WTC11 (cell line): ENCODE results near the gene TJP3. TPM values are rescaled to one million over a fixed set of nuclear protein-coding genes. Genes with fewer than 3 reads are reported as not detected.

Source experiments
- ATAC-seq: fragments of 200-7000 bp; cut with Tn5 transposase; 2 replicates; pipeline ENCODE4 v1.10.0; 2021; ENCODE audit warnings: mild to moderate bottlenecking, moderate library complexity
- CTCF ChIA-PET: fragments of 300-600 bp; sonication (Branson Sonifier 250); formaldehyde crosslinking; loops from one replicate; lab custom pipeline; 2021; ENCODE audit warnings: antibody characterized with exemption; lab: Charles Lee
- POLR2A ChIA-PET: fragments of 350-600 bp; sonication (Branson Sonifier 250); formaldehyde crosslinking; loops from one replicate; lab custom pipeline; 2021; ENCODE audit warnings: antibody characterized with exemption; lab: Charles Lee
- DNase-seq: peaks from one replicate; pipeline ENCODE4 v3.0.0; 2021; ENCODE audit warnings: low spot score
- H3K27ac Mint-ChIP-seq: 2 replicates; pipeline ENCODE4 v1.8.0; 2021; ENCODE audit warnings: mixed read lengths
- H3K27me3 Mint-ChIP-seq: 2 replicates; pipeline ENCODE4 v1.8.0; 2021; ENCODE audit warnings: low read depth, mild to moderate bottlenecking, moderate library complexity, mixed read lengths
- H3K36me3 Mint-ChIP-seq: 2 replicates; pipeline ENCODE4 v1.8.0; 2021; ENCODE audit warnings: mixed read lengths
- H3K4me1 Mint-ChIP-seq: 2 replicates; pipeline ENCODE4 v1.8.0; 2022; ENCODE audit warnings: mixed read lengths
- H3K4me3 Mint-ChIP-seq: 2 replicates; pipeline ENCODE4 v1.8.0; 2021; ENCODE audit warnings: mild to moderate bottlenecking, moderate library complexity, mixed read lengths
- H3K9me3 Mint-ChIP-seq: 2 replicates; pipeline ENCODE4 v1.8.0; 2021; ENCODE audit warnings: mixed read lengths
- AFF4 ChIP-seq: sonication (generic); formaldehyde crosslinking; IDR thresholded peaks from 2 replicates; pipeline ENCODE4 v1.8.1; 2023; ENCODE audit warnings: mild to moderate bottlenecking, missing genetic modification reagents, borderline replicate concordance
- ARID4B ChIP-seq: sonication (generic); formaldehyde crosslinking; IDR thresholded peaks from 2 replicates; pipeline ENCODE4 v1.8.0; 2023; ENCODE audit warnings: missing genetic modification reagents, mild to moderate bottlenecking, borderline replicate concordance
- CBFB ChIP-seq: sonication (generic); formaldehyde crosslinking; IDR thresholded peaks from 2 replicates; pipeline ENCODE4 v1.8.1; 2022; ENCODE audit warnings: mild to moderate bottlenecking, low read depth, missing genetic modification reagents
- CREM ChIP-seq: sonication (generic); formaldehyde crosslinking; IDR thresholded peaks from 2 replicates; pipeline ENCODE4 v1.8.1; 2022; ENCODE audit warnings: mild to moderate bottlenecking, missing genetic modification reagents, moderate library complexity
- CTCF ChIP-seq: fragments of 200-600 bp; IDR thresholded peaks from 2 replicates; pipeline ENCODE4 v1.8.0; 2022; ENCODE audit warnings: antibody characterized with exemption
- FOXJ3 ChIP-seq: sonication (generic); formaldehyde crosslinking; IDR thresholded peaks from 2 replicates; pipeline ENCODE4 v1.9.0; 2021; ENCODE audit warnings: missing genetic modification reagents, mild to moderate bottlenecking, borderline replicate concordance
- FOXP1 ChIP-seq: sonication (generic); formaldehyde crosslinking; IDR thresholded peaks from 2 replicates; pipeline ENCODE4 v1.8.0; 2022; ENCODE audit warnings: missing genetic modification reagents, mild to moderate bottlenecking, moderate library complexity, borderline replicate concordance
- HMGXB4 ChIP-seq: sonication (generic); formaldehyde crosslinking; IDR thresholded peaks from 2 replicates; pipeline ENCODE4 v1.8.1; 2023; ENCODE audit warnings: mild to moderate bottlenecking, moderate library complexity, missing genetic modification reagents
- KAT7 ChIP-seq: sonication (generic); formaldehyde crosslinking; IDR thresholded peaks from 2 replicates; pipeline ENCODE4 v1.8.1; 2023; ENCODE audit warnings: missing genetic modification reagents, mild to moderate bottlenecking, borderline replicate concordance
- NFYB ChIP-seq: sonication (generic); formaldehyde crosslinking; conservative IDR thresholded peaks from 2 replicates; pipeline ENCODE4 v1.8.0; 2022; ENCODE audit warnings: low read depth, missing genetic modification reagents
- NR1H2 ChIP-seq: sonication (generic); formaldehyde crosslinking; IDR thresholded peaks from 2 replicates; pipeline ENCODE4 v1.9.0; 2021; ENCODE audit warnings: mild to moderate bottlenecking, moderate library complexity, missing genetic modification reagents
- PRRX2 ChIP-seq: fragments of 250-450 bp; sonication (Bioruptor Pico); IDR thresholded peaks from 2 replicates; pipeline ENCODE4 v1.8.0; 2021; ENCODE audit warnings: mild to moderate bottlenecking
- SP1 ChIP-seq: sonication (generic); formaldehyde crosslinking; conservative IDR thresholded peaks from 2 replicates; pipeline ENCODE4 v1.8.1; 2022; ENCODE audit warnings: missing genetic modification reagents
- TCF7 ChIP-seq: sonication (generic); formaldehyde crosslinking; IDR thresholded peaks from 2 replicates; pipeline ENCODE4 v1.8.0; 2022; ENCODE audit warnings: mild to moderate bottlenecking, low read depth, missing genetic modification reagents, moderate library complexity
- TEAD1 ChIP-seq: sonication (generic); formaldehyde crosslinking; IDR thresholded peaks from 2 replicates; pipeline ENCODE4 v1.8.0; 2022; ENCODE audit warnings: mild to moderate bottlenecking, missing genetic modification reagents
- USF2 ChIP-seq: sonication (generic); formaldehyde crosslinking; IDR thresholded peaks from 2 replicates; pipeline ENCODE4 v1.8.1; 2023; ENCODE audit warnings: mild to moderate bottlenecking, missing genetic modification reagents, moderate library complexity
- ZNF121 ChIP-seq: sonication (generic); formaldehyde crosslinking; IDR thresholded peaks from 2 replicates; pipeline ENCODE4 v1.8.0; 2023; ENCODE audit warnings: missing genetic modification reagents
- ZNF416 ChIP-seq: fragments of 250-450 bp; sonication (Bioruptor Pico); IDR thresholded peaks from 2 replicates; pipeline ENCODE4 v1.9.0; 2021; ENCODE audit warnings: mild to moderate bottlenecking, inconsistent platforms
- ZSCAN18 ChIP-seq: fragments of 250-450 bp; sonication (Bioruptor Pico); IDR thresholded peaks from 2 replicates; pipeline ENCODE4 v2.1.2; 2022; ENCODE audit warnings: mild to moderate bottlenecking, moderate library complexity
- total RNA-seq: library from RNA; stranded (reverse); gene quantifications from 3 replicates; pipeline ENCODE4 v1.2.3, GENCODE V29; 2021

TJP3 gene
- total RNA-seq, 1 experiment from 2014 or later: 36.2 TPM

- TF ChIP-seq FOXP1 (CRISPR knock-in tag) (0 out of 2 replicates have a peak, but pooled peaks have one; percentile 58), TEAD1 (no peak), ZNF121 (CRISPR knock-in tag) (no peak), FOXJ3 (CRISPR knock-in tag) (no peak), TCF7 (CRISPR knock-in tag) (no peak), CBFB (CRISPR knock-in tag) (0 out of 2 replicates have a peak, but pooled peaks have one; percentile 61), CREM (CRISPR knock-in tag) (no peak), CTCF (peak; percentile 51; the same call in 1 of the 2 replicates), NFYB (CRISPR knock-in tag) (peak; percentile 61), SP1 (CRISPR knock-in tag) (peak; percentile 93)
- peak within 1 kb of the TSS; percentile 78 for H3K4me3 Mint-ChIP-seq
- CTCF ChIA-PET: interaction anchor here (0.5 to 3.0 kb wide), 9 partner anchors 9 to 508 kb away, joined by 3 to 22 read pairs (median 4); partner anchors contain the start of gene TJP3
- H3K36me3 Mint-ChIP-seq: no peaks in the 10 kb centered on the region
- H3K4me1 Mint-ChIP-seq: peaks cover 3% of the 10 kb centered on the region; the same call in 1 of the 2 replicates
- peaks cover 11% of the 10 kb centered on the region for H3K9me3 Mint-ChIP-seq
- H3K27me3 Mint-ChIP-seq: peaks cover 2% of the 10 kb centered on the region; the same call in 1 of the 2 replicates
- peak; percentile 93 for DNase-seq
- H3K27ac Mint-ChIP-seq: peak within 1 kb of the TSS; percentile 68
- peak; percentile 95 for ATAC-seq
- POLR2A ChIA-PET: no interaction called here
These were observed 7.7 kb upstream of the TJP3 start, which contains the start of gene PIP5K1C for GRCh38 chr19:3700242-3701032. PIP5K1C (minus strand) TSS chr19:3700468; CDS start chr19:3700390, 78 bp downstream.

- CTCF ChIA-PET: interaction anchor here (1.6 to 3.0 kb wide), 4 partner anchors 8 to 124 kb away, joined by 5 to 22 read pairs (median 18); partner anchors contain the start of gene TJP3
- POLR2A ChIA-PET: no interaction called here
- no peak for TF ChIP-seq AFF4 (CRISPR knock-in tag)
- no peak for TF ChIP-seq NR1H2 (CRISPR knock-in tag)
- TF ChIP-seq HMGXB4 (CRISPR knock-in tag): no peak
- TF ChIP-seq ZNF416 (CRISPR knock-in tag): no peak
- TF ChIP-seq KAT7 (CRISPR knock-in tag): no peak
- no peak for TF ChIP-seq ZSCAN18 (CRISPR knock-in tag)
- no peak for TF ChIP-seq USF2 (CRISPR knock-in tag)
- TF ChIP-seq PRRX2: no peak
- no peak for TF ChIP-seq ARID4B (CRISPR knock-in tag)
These were observed 7.0 kb upstream of the TJP3 start for GRCh38 chr19:3701200-3701599.

More at GRCh38 chr19:3701200-3701599, 7.0 kb upstream of the TJP3 start:
- Mint-ChIP-seq H3K4me3 (no peak overlapping the region), H3K27me3 (peaks cover 2% of the 10 kb centered on the region; the same call in 1 of the 2 replicates), H3K36me3 (no peaks in the 10 kb centered on the region), H3K27ac (no peak overlapping the region), H3K4me1 (peaks cover 3% of the 10 kb centered on the region; the same call in 1 of the 2 replicates), H3K9me3 (peaks cover 11% of the 10 kb centered on the region)
- ATAC-seq (no peak), DNase-seq (no peak)
